HG03521 (cell line): ENCODE measurements around the gene KRTAP3-1.

Experiments used
- ATAC-seq: cut with Tn5 transposase; IDR thresholded peaks from one replicate; pipeline ENCODE4 v1.9.1; 2021; ENCODE audit warnings: mild to moderate bottlenecking, moderate library complexity; ENCODE audit not compliant: unreplicated experiment

KRTAP3-1 gene

GRCh38 chr17:40980596-40980995 is 28.3 kb downstream of the KRTAP3-1 start:
- no peak for ATAC-seq

- no peak for ATAC-seq
Measured at GRCh38 chr17:40980117-40980516, 28.8 kb downstream of the KRTAP3-1 start.

- no peak for ATAC-seq
Measured at GRCh38 chr17:40978575-40979151, 30.3 kb downstream of the KRTAP3-1 start.

GRCh38 chr17:40975516-40975915 is 33.4 kb downstream of the KRTAP3-1 start:
- no peak for ATAC-seq

GRCh38 chr17:40974366-40974765 is 34.6 kb downstream of the KRTAP3-1 start:
- no peak for ATAC-seq

GRCh38 chr17:40967582-40967981 is 41.3 kb downstream of the KRTAP3-1 start:
- no peak for ATAC-seq

GRCh38 chr17:40966848-40967247 is 42.1 kb downstream of the KRTAP3-1 start, which contains the start of gene KRT39:
Gene KRT39, minus strand, starts transcription at chr17:40966948. Its CDS starts 92 bp downstream, at chr17:40966856.
- ATAC-seq, result no peak

GRCh38 chr17:40963838-40964237 is 45.1 kb downstream of the KRTAP3-1 start:
- ATAC-seq, result no peak

- ATAC-seq, result no peak
Measured at GRCh38 chr17:40962059-40962561, 46.8 kb downstream of the KRTAP3-1 start.

GRCh38 chr17:40961591-40961990 is 47.3 kb downstream of the KRTAP3-1 start:
- no peak for ATAC-seq

- no peak for ATAC-seq
Measured at GRCh38 chr17:40960144-40960543, 48.8 kb downstream of the KRTAP3-1 start.
